DMS 273 treated with DMSO at 0.1 percent for 48 hours (cell line): ENCODE data around the gene CALCOCO1.
A peak's percentile ranks its signal among the peaks of the same experiment; 100 is the strongest.
"Not testable (repeated sequence)": the region's sequence is repeated elsewhere in the genome, so short reads cannot be mapped to it uniquely, and the experiment has no call there.

Experiments used
- DNase-seq: peaks from one replicate; lab custom pipeline; 2025; lab: John Stamatoyannopoulos, UW

Gene CALCOCO1

DNA sequence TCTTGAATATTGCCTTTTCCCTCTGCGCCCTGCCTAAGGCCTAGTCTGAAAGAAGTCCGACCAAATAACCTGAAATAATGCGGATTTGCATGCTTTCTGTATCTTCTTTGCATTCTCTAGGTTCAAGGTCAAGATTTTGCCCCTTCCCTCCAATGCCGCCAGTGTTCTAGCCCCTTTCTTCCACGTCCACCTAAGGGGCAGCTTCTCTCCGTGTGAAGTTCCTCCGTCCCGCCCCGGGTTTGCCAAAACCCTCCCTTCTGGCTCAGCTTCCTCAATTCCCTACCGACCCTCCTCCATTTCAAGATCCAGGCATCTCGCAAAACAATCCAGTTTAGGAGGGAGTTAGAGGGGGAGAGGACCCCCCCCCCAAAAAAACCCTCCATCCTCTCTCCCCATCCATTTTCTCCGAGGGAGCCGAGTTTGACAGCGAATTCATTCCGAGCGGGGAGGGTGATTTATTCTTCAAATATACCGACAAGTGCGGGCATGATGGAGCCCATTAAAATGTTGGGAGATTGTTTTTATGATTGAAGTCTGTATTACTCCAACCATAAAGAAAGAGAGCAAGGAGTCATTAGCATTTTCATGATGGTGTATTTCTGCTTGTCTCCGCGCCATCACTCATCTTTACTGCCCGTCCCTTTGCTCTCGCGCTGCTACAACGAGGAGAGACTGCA lies 30.5 kb downstream of the CALCOCO1 start:
- no peak for DNase-seq

GRCh38 chr12:53696285-53696654 lies 31.0 kb downstream of the CALCOCO1 start:
- peak; percentile 68 for DNase-seq

- no peak for DNase-seq
Observed at GRCh38 chr12:53695152-53696145, 31.8 kb downstream of the CALCOCO1 start.

DNA sequence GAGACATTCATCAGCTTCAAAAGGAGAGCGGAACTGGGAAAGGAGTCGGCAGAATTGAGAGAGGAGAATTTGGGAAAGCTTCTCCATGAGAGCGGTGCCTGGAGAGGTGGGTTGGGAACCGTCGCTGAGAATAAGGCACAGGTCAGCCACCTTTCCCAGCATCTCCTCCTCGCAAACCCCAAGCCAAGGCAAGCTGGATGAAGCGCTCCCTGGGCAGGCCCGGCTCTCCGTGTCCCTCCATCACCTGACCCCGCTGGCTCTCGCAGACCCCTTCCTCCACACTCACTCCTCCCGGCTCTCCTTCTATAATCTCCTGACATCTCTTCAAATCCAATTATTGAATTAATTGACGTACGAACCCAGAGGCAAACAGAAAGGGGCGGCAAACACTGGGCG lies 32.5 kb downstream of the CALCOCO1 start:
- DNase-seq: no peak

DNA sequence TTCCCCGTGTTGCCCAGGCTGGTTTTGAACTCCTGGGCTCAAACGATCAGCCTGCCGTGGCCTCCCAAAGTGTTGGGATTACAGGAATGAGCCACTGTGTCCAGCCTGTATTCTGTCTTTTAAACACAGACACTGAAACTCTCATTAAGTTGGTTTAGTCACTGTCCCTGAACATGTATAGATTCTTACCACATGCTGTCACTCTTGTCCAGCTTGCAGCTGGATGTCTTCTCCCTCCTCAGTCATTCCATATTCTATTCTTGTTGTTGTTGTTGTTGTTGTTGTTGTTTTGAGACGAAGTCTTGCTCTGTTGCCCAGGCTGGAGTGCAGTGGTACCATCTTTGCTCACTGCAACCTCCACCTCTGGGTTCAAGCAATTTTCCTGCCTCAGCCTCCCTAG lies 39.1 kb downstream of the CALCOCO1 start:
- DNase-seq: no peak

- DNase-seq: no peak
Observed at GRCh38 chr12:53686436-53686835, 40.8 kb downstream of the CALCOCO1 start.

- DNase-seq: no peak
Observed at GRCh38 chr12:53684654-53685220, 42.5 kb downstream of the CALCOCO1 start.

- no peak for DNase-seq
Observed at GRCh38 chr12:53683983-53684382, 43.3 kb downstream of the CALCOCO1 start.

DNA sequence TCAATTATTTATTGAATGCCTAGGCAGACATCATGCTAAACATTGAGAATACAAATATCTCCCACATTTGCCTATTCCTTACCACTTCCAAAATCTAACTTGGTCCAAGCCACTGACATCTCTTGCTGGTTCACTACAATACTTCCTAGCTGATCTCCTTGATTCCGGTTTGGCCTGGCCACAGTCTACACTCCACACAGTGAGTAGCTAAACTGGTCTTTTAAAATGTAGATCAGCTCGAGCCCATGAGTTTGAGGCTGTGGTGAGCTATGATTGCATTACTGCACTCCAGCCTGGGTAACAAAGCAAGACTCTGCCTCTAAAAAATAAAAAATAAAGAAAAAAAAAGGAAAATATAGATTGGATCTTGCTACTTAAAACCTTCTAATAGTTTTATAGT lies 43.8 kb downstream of the CALCOCO1 start:
- no peak for DNase-seq

DNA sequence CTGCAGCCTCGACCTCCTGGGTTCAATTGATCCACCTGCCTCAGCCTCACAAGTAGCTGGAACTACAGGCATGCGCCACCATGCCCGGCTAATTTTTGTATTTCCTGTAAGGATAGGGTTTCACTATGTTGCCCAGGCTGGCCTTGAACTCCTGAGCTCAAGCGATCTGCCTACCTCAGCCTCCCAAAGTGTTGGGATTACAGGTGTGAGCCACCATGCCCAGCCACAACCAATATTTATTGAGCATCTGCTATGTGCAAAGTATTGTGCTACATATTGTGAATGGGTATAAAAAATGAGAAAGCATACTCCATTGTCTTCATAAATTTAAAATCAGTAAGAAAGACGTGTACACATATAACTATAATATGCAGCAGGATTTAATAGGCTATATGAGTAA lies 47.2 kb downstream of the CALCOCO1 start:
- DNase-seq: not testable (repeated sequence)

DNA sequence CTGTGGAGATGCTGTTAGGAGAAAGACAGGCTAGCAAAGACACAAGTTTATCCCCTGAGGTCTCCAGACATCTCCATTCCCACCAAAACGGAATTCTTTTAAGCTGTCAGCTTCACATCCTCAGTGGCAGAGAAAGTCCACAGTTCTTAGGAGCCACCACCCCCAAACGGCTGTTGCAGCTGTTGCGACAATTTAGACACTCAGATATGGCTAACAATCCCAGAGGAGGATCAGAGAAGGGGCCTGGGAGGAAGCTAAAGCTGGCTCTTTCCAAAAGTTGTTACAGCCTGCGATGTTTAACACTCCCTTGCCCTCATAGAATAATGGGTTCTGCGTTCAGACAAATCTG lies 49.5 kb downstream of the CALCOCO1 start:
- no peak for DNase-seq

- DNase-seq: no peak
Observed at GRCh38 chr12:53677016-53677799, 50.0 kb downstream of the CALCOCO1 start.

- DNase-seq: no peak
Observed at GRCh38 chr12:53676656-53677015, 50.6 kb downstream of the CALCOCO1 start.

DNA sequence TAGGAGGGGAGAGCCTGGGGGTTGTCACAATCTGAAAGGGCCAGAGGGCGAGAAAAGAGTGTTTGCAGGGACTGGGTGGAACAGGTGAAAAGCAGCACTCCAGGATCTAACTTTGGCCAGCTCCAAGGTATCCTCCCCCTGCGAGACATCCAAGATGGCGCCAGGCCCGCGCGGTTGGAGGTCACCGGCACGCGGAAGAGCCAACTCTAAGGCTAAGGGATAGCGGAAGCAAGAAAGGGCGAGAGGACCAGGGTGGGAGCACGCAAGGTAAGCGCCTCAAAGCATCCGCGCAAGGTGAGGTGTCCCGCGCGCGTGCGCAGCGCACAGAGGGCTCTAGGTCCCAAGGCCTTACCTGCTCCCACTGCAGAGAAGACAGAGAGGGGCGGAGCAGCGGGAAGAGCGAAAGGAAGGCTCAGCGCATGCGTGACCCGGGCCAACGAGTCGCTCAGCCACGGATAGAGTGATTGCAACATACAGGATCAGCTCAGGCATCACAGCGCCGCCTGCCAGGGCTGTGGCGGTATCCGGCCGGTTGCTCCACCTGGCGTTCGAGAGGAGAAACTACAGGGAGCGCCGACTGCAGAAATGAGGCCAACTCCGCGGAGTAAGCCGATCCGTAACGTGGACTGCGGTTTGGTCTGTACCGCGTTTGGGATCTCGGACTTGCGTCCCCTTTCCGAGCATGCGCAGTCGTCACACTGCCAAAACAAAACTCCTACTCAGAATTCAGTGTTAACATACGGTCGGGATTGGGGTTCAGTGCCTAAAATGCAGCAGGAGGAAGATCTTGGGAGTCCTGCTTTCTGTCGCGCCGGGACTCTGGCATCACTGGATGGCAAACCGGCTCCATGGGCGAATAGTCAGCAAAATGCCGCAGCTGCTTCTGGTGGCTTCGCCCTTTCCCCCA lies 51.3 kb downstream of the CALCOCO1 start, which contains the start of gene ATP5MC2:
ATP5MC2 (minus strand) TSS at position 383 of the 907 bp plus-strand sequence. CDS start 3,469 bp downstream, outside the sequence.
- DNase-seq: peak; percentile 93

DNA sequence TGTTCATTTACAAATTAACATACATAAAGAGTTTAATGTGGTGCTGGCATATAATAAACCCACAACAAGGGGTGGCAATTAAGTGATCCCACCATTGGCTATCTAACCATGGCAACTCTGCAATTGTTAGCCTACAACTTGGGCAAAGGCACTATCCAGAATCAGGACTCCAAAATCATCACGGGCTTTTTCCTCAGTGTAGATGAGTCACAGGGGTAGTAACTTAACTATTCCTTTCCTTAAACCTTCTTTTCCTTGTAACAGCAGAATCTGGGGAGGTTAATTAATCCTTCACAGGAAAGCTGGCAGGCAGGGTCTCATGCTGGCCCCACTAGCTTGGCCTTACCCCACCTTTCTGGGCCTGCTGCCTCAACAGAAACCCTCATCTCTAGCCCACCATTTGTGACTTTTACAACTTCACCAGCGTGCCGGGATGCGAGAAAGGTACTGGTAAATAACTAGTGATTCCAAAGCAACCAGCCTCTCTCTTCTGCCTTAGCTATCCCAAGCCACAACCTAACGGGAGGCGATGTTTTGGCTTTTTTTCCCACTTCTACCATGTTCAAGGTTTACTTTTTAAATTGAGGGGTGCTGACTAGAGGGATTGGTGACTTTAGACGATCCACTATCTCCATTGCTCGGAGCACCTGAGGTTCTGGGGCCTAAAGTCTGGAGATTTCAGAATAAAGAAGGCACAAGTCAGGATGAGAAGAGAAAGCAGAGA lies 52.1 kb downstream of the CALCOCO1 start:
- no peak for DNase-seq

- no peak for DNase-seq
Observed at GRCh38 chr12:53670971-53671370, 56.3 kb downstream of the CALCOCO1 start.

DNA sequence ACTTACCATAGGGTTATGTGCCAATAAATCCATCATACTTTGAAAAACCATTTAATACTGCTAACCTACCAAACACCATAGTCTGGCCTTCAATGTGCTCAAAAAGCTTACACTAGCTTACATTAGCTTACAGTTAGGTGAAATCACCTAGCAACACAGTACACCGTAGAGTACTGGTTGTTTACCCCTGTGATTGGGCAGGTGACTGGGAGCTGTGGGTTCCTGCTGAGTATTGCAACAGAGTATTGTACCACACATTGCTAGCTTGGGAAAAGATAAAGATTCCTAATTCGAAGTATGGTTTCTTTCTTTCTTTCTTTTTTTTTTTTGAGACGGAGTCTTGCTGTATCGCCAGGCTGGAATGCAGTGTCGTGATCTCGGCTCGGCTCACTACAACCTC lies 56.9 kb downstream of the CALCOCO1 start:
- no peak for DNase-seq

GRCh38 chr12:53667080-53667479 lies 60.2 kb downstream of the CALCOCO1 start:
- DNase-seq: no peak

DNA sequence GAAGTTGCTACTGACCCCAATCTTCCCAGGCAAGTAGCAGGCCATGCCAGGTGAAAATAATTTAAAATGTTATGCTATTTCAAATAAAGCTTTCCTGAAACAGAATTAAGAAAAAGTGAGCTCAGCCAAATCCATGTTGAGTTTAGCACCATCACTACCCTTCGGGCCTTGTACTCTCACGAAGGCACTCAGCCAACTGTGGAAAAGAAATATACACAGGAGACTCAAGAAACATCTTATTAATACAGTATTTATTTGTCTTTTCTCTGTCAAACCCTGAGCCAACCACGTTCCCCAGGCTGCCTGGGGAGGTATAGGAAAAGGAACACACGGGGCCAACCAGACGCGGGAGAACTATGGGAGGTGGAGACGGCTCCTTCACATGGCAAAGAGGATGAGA lies 62.3 kb downstream of the CALCOCO1 start:
- DNase-seq: no peak

DNA sequence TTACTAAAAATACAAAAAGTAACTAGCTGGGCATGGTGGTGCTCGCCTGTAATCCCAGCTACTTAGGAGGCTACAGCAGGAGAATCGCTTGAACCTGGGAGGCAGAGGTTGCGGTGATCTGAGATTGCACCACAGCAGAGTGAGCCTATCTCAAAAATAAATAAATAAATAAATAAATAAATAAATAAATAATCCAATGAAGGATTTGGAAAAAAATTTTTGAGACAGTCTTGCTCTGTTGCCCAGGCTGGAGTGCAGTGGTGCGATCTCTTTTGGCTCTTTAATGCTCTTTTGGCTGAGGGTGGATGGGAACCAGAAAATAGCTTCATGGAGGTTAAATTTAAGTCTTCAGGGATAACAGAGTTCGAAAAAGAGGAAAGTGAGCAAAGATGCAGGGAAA lies 63.1 kb downstream of the CALCOCO1 start:
- no peak for DNase-seq
